ENCODE measurements around the gene L3MBTL4. TPM values are rescaled to one million over a fixed set of nuclear protein-coding genes. Genes with fewer than 3 reads are reported as not detected.

The L3MBTL4 gene
- total RNA-seq, 4 donors from 2014 or later: 5.6 to 45.7 (median 12.0) TPM

DNA sequence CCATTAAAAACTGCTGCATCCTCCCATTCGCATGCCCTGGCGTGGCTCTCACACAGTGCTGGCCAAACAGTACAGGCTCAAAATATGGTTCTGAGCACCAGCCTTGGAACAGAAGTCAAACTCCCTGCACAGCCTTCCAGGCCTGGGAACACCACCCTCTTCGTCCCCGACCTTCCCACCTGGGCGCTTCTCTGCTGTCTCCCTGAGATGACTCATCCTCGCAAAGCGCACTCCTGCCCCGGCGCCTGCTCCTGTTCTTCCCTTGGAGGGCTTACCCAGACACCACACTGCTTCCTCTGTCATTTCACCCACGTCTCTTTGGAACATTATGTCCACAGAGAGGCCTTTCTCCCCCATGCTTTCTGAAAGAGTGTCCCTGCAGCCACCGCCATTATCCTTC is 172.7 kb downstream of the L3MBTL4 start:
- no peak overlapping the region for H3K27ac ChIP-seq
- H3K4me3 ChIP-seq: no peak overlapping the region
- H3K27me3 ChIP-seq: no peaks in the 10 kb centered on the region
- H3K4me1 ChIP-seq: no peaks in the 10 kb centered on the region
- TF ChIP-seq CTCF (IDR thresholded peaks at IDR 0.05): no peak
- no peak for TF ChIP-seq POLR2A (IDR thresholded peaks at IDR 0.05)
- no peaks in the 10 kb centered on the region for H3K36me3 ChIP-seq
- H3K9me3 ChIP-seq: no peaks in the 10 kb centered on the region
- intact Hi-C loops (cut with DNase I; ENCODE audit: low total_unique reads): no loop called here
- no peak for DNase-seq

DNA sequence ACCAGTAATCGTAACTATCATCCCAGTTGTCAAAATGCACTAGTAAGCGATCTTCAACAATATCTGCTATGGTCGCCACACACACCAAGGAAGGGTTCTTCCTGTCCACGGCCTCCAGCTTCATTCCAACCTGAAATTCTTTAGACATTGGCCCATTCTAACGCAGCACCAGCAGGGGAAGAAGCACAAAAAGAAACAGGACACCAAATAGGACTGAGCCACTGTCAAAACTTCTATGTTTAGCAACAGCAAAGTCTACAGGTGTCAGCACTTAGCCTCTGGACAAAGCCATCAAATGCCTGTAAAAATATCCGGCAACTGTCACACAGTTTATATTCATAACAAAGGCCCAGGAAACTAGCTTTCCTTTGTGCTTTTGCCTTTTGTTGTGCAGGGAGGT is 175.0 kb downstream of the L3MBTL4 start:
- TF ChIP-seq POLR2A (IDR thresholded peaks at IDR 0.05) (no peak), CTCF (IDR thresholded peaks at IDR 0.05) (no peak)
- H3K4me3 ChIP-seq: no peak overlapping the region
- H3K27me3 ChIP-seq: no peaks in the 10 kb centered on the region
- no peaks in the 10 kb centered on the region for H3K36me3 ChIP-seq
- H3K9me3 ChIP-seq: no peaks in the 10 kb centered on the region
- no peaks in the 10 kb centered on the region for H3K4me1 ChIP-seq
- DNase-seq: no peak
- intact Hi-C loops (cut with DNase I; ENCODE audit: low total_unique reads): no loop called here
- H3K27ac ChIP-seq: no peak overlapping the region

DNA sequence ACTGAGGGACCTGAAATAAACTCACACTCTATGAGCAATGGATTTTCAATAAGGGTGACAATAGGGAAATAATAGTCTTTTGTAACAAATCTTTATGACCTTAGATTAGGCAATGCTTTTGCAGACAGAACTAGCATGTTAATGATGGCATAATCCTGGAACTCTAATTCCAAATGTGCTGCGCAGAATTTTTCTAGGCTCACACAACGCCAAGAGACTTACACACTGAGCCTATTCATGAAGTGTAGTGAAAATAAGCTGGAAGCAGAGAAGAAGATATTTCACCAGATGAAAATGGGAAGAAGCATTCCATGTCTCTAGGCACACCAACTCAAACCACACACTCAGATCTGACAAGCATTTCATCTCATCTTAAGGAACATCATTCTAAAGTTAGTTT is 178.5 kb downstream of the L3MBTL4 start:
- no peaks in the 10 kb centered on the region for H3K36me3 ChIP-seq
- no peaks in the 10 kb centered on the region for H3K4me1 ChIP-seq
- intact Hi-C loops (cut with DNase I; ENCODE audit: low total_unique reads): no loop called here
- no peak overlapping the region for H3K27ac ChIP-seq
- H3K4me3 ChIP-seq: no peak overlapping the region
- no peak for DNase-seq
- no peaks in the 10 kb centered on the region for H3K9me3 ChIP-seq
- H3K27me3 ChIP-seq: no peaks in the 10 kb centered on the region
- TF ChIP-seq POLR2A (IDR thresholded peaks at IDR 0.05): no peak
- TF ChIP-seq CTCF (IDR thresholded peaks at IDR 0.05): no peak

- Histone ChIP-seq H3K4me3 (no peak overlapping the region), H3K36me3 (peaks cover 0 to 3% of the 10 kb centered on the region in 2 donors), H3K27ac (no peak overlapping the region), H3K9me3 (no peaks in the 10 kb centered on the region), H3K4me1 (no peaks in the 10 kb centered on the region), H3K27me3 (no peaks in the 10 kb centered on the region)
- intact Hi-C loops (cut with DNase I; ENCODE audit: low total_unique reads): no loop called here
- no peak for TF ChIP-seq POLR2A (IDR thresholded peaks at IDR 0.05)
- DNase-seq: no peak
Measured at GRCh38 chr18:6222271-6222670, 192.4 kb downstream of the L3MBTL4 start.

DNA sequence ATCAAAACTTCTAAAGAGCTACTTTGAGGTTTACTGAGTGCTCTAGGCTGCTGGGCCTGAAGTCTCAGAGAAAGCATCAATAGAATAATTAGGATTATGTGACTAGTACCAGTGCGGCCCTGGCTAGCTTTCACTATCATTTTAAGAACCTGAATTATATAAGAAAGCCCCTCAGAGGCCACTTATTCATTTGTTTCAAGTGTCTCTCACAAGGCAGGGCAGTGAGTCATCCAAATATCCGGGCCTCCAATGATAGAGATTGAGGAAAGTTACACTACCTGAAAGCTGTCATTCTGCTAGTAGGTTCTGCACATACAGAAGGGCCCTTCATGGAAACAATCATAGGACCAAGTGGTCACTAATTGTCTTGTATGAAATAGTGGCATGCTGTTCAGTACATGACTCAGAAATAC is 193.1 kb downstream of the L3MBTL4 start:
- intact Hi-C loops (cut with DNase I; ENCODE audit: low total_unique reads): no loop called here
- no peak for DNase-seq
- H3K27ac ChIP-seq: no peak overlapping the region
- H3K4me3 ChIP-seq: no peak overlapping the region
- TF ChIP-seq CTCF (IDR thresholded peaks at IDR 0.05): no peak
- no peak for TF ChIP-seq POLR2A (IDR thresholded peaks at IDR 0.05)
- H3K36me3 ChIP-seq: peaks cover 0 to 2% of the 10 kb centered on the region in 2 donors
- H3K27me3 ChIP-seq: no peaks in the 10 kb centered on the region
- no peaks in the 10 kb centered on the region for H3K4me1 ChIP-seq
- no peaks in the 10 kb centered on the region for H3K9me3 ChIP-seq

- no peak for DNase-seq
- Histone ChIP-seq H3K4me1 (no peaks in the 10 kb centered on the region), H3K4me3 (no peak overlapping the region), H3K27me3 (no peaks in the 10 kb centered on the region), H3K27ac (no peak overlapping the region), H3K9me3 (no peaks in the 10 kb centered on the region), H3K36me3 (no peaks in the 10 kb centered on the region)
- intact Hi-C loops (cut with DNase I; ENCODE audit: low total_unique reads): no loop called here
- TF ChIP-seq POLR2A (IDR thresholded peaks at IDR 0.05) (no peak), CTCF (IDR thresholded peaks at IDR 0.05) (no peak)
Measured at GRCh38 chr18:6220129-6220528, 194.6 kb downstream of the L3MBTL4 start.
